NCI-H146 (cell line): Measurements from ENCODE around the gene SMAD5.

ENCODE experiments used
- DNase-seq: peaks from one replicate; lab custom pipeline; 2025; lab: John Stamatoyannopoulos, UW

SMAD5 gene

DNA sequence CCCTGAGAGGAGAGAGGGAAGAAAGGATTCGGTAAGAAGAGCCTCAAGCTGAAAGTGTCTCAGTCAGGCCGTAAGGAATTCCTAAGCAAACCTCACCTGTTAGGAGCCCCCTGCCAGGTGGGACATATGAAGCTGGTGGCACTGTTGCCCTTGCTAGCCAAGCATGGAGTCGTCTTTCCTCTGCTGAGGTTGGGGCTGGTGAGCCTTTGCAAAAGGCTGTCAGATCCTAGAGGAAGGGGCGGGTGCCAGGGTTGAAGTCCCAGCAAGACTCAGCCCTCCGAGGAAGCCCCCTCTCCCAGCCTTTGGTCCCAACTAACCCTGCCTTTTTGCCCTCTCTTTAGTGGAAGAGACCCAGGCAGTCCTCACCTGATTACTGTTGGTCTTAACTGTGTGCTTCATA lies 65.8 kb downstream of the SMAD5 start:
- no peak for DNase-seq

DNA sequence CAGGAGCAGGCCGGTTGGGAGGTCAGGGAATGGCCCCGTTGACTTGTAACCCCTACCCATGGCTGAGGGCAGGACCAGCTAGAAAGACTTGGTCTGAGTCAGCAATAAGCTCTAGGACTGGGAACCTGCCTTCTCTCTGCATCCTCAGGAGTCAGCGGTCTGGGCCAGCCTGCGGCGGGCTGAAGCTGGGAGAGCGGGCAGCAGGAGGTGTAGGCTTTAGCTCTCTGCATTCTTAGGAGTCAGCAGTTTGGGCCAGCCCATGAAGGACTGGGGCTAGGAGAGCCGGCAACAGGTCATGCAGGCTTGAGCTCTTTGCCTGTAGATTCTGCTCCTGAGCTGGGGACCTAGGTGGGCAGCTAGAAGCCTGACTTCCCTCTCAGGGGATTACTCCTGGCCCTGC lies 66.8 kb downstream of the SMAD5 start:
- no peak for DNase-seq

DNA sequence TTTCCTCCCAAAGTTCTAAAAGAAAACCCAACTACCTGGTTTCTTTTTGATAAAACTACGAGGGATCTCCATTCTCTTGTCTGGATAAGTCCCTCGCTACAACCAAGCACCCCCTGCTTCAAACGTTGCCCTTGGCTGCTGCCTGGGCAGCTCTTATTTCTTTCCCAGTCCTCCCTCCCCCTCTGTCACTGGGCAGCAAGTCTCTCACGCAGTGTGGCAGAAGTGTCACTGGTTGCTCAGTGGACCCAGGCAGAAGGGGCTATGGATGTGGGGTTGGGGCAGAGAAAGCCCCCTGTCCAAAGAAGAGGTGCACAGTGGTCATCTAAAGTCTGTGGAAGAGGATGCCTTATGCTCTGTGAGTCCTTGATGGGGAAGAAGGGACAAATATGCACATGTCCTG lies 67.5 kb downstream of the SMAD5 start:
- no peak for DNase-seq

DNA sequence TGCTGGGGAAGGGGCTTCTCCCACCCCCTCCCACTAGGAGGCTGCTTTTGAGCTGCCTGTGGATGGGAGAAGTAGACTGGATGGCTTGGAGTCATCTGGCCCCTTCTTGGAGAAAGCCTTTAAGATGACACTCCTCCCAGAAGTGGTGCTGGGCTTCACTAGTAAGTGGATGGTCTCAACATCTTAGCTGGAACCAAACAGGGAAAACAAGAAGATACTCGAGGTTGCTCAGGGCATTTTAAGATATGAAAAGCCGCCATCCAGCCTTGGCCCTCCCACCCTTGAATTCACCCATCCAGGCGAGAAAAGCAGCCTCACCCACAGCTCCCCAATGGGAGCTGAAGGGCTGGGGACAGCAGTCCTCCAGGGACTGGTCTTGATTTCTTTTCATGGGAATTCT lies 68.1 kb downstream of the SMAD5 start:
- no peak for DNase-seq

DNA sequence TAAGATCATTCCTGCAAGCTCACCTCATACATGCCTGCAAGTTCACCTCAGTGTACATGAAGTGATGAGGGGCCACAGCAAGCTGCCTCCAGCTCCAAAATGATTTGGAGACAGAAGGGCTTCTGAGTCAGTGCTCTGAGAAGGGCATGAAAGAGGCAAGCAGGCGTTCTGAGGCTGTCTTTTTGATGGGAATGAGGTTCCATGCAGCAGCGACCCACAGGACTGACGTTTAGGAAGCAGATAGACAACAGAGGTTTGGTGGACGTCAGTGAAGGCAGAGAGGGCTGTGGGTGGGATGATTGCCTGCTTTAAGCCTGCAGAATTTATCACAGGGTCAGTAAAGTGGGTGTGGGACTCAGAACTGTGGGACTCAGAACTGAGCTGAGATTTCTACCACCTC lies 69.2 kb downstream of the SMAD5 start:
- no peak for DNase-seq

DNA sequence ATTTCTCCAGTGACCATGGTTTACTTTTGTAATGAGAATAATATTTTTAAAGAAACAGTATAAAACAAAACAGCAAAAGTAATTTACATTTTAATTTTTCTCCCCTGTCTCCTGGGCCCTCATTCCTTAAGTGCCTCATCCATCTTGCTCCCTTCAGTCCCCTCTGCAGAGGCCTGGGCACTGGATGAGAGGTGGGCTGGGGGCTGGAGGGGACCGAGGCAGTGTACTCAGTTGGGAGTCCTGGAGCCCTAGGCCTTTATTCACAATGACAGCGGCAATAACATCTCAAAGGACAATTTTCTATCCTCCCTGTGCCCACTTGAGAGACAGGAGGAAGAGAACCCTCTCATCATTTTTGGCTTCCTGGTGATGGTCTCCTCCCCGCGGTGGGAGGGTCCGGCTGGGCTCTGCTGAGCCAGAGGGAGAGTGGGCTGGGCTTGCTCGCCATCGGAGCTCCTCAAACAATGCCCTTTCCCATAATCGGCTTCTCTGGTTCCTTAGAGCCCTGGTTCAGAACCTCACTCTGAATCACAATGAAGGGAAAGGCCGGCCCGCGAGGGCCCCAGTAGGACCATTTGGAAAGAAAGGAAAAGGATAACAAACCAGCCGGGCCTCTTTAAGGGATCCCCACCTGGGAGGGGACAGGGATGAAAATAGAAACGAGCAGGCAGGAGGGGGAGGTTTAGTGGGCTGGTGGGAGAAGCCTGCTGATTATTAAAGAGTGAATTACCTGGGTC lies 70.0 kb downstream of the SMAD5 start:
- DNase-seq = peak; percentile 4

DNA sequence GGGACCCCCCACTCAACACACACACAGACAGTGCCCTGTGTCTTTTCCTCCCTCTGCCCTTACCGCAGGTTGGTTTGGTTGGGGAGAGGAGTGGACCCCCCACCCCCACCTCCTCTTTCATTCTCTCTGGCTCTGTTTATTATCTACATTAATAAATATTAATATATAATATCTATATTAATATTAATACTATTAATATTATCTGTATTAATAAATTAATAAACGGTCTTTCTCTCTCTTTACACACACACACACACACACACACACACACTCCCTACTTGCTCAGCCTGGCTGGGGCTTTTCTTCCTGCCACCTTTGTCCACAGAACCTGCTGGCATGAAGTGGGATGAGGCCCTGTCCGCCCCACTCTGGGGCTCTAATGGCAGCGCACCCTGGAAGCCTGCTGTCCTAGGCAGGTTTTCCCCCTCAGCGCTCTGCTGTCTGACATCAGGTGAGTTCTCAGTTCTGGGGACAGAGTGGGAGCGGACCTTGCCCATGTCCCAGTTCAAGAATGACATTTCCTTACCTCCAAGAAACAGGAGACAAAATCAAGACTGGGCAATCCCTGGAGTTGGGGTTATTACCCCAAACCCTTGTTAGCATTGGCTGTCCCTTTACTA lies 70.8 kb downstream of the SMAD5 start:
- DNase-seq = no peak

DNA sequence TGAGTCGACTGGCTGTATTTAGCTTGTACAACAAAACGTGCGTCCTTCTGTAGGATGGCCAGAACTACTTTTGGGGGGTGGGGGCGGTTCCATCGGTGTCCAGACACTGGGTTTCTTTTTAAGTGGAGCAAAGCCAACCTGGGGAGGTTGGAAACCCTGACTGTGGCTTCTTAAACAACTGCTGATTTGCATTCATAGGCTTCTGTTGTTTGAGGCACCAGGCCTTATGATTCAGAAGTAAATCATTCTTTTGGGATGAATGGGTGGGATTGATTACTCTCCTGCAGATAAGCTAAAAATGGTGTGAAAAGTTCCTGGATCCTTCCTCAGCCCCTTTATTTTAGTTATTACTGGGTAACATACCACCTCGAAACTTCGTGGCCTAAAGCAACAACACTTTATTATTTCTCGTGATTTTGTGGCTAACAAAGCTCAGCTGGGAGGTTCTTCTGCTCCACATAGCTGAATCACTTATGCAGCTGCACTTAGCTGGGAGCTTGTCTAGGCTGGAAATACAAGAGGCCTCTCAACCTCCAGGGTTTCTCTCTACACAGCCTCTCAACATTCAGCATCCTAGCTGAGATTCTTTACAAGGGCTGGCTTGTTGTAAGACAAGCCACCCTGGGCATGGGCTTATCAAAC lies 72.5 kb downstream of the SMAD5 start:
- no peak for DNase-seq

DNA sequence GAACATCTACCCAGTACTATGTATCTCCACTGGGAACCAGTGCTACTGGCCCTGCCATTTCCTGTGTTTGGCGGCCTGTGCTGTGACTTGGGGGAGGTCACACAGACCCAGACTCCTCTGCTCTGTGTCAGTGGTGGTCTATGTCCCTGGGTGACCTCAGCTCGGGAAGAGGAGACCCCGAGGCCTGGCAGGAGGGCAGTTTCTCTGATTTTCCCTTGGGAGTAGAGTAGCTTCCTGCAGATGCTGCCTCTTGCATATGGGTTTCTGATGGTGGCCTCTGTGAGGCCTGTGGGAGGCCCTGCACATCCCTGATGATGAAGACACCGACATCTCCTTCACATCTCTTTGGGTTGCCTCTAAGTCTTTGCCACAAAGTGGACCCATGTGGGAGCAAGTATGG lies 73.3 kb downstream of the SMAD5 start:
- DNase-seq = no peak

DNA sequence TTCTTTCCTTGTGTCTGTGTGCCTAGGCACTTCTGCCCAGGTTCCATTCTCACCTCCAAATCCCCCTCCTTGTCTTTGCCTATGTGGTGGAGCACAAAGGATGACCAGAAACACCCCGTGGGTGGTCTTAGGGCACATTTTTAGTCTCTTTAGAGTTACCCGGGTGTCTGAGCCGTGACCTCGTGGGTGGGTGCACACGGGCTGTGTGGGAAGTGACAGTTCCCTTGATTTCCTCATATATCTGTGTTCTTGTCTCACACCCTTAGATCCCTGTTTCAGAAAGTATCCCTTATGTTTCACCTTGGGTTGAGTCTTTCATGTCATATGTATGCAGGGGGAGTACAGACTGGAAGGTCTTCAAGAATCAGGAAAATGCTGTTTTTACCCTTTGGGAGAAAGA lies 73.7 kb downstream of the SMAD5 start:
- DNase-seq = no peak

DNA sequence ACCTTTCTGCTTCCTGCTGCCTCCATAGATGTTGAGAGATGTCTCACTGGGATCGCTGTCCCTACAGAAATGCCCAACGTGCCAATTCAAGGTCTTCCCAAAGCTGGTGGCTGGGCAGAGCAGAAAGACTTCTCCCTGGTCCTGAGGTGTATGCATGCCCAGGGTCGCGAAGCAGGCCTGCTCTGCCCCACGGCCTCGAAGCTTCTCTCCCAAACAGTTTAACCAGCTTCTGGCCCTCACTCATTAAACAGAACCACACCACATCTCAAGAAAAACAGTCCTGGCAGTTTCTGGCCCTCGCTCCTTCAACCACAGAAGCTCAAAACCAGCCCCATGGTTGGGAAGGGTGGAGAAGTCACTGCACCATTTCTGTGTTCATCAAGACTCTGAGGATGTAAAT lies 75.0 kb downstream of the SMAD5 start:
- DNase-seq = no peak

DNA sequence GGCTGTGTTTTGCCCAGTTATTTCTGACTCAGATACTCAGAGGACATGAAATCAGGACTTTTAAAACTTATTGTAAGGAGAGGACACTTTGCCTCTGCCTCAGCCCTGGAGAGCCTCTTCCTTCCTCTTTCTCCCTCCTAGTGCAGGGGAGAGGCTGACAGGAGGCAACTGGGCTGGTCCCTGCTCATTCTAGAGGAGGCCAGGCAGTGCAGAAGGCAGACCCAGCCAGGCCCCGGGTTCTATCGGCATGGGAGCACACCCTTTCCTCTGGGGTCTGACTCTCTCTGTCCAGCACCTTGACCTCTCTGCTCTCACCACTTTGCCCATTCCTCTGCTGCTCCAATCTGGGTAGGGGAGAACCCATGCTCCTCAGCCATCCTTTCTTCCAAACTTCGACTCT lies 76.3 kb downstream of the SMAD5 start:
- no peak for DNase-seq

DNA sequence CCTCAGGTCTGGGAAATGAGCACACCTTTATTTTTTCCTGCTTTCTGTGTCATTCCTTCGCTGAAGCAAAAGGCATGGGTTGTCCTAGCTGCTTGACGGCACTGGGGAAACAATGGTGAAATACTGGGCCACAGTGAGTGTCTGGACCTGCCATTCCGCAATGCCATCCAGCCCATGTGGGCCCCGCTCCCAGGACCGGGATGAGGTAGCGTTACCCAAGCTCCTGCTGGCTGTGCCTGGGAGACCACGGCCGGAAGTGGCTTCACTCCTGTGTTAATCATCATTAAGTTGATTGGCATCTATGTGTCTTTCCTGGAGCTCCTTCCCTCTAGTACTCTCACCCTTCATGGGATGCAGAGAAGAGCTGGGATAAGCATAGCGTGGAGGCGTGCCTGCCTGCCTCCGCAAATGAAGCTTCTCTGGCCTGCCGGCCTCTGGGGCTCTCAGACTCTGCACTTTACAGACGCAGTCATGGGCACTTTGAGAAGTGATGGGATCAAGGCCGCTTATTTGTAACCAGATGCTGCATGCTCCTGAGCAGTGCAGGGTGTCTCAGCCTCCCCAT lies 76.8 kb downstream of the SMAD5 start:
- no peak for DNase-seq

DNA sequence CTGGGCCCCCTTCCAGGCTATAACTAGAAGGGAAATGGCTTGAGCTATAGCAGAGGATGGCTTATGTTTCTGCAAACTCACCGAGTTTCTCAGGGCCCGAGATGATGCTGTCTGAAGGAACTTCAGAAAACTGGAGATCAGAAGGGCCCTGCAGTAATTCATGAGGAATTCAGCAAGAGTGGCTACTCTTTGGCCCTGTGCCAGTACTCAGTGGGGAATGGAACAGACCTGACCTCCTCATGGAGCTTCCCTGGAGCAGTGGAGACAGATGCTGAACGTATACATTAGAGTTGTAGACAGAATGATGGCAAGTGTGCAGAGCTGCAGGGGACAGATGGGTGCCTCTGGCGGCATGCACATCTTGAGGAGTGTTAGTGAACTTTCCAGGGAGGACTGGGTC lies 77.6 kb downstream of the SMAD5 start:
- DNase-seq = no peak

DNA sequence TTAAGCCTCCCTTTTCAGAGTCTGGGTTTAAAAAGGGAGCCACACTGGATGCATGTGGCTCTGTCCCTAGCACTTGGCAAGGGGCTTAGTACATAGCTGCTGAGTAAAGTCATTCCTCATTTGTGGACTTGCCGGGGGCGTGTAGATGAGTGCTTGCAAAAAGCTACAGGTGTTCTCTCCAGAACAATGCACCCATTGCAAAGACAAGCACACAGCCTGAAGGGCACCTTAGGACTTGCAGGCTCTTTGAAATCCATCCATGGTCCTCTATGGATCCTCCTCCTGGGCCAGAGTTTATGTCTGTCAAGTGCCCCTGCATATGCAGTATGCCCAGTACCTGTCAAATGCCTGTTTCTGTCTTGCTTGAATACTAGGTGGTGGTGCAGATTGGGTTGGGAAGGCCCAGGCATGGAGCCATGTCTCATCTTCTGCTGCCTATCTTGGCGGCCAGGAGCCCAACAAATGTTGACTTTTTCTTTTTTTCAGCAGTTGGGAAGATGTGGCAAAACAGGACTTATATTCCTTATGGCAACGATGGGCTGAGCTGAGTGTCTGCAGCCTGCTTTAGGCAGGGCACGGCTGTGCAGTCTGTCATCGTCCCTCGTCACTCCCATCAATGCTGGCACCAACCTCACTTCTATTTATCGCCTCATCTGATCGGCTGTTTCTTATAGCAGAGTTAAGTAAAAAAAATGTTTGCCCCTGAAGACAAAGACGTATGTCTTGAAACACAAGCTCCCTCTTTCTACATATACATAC lies 78.8 kb downstream of the SMAD5 start:
- DNase-seq = no peak

DNA sequence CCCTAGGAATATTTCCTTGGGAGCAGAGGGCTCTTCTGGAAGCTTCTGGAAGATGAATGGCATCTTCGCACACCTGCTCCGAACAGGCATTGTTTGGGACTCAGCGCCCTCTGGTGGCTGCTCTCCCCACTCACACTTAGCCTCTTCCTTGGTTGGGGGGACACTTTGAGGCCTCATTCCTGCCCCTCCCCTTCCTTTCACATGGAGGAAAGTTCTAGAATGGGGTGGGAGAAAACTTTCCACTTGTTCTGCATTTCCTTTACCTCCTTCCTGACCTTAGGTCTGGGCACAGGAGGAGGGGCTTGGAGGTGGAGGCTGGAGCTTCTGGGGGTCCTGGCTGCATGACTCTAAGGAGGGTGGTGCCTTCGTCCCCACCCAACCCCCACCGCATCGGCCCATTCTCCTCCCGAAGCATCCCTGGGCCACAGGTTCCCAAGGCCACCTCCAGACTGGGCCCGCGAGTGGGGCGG lies 79.6 kb downstream of the SMAD5 start:
- peak; percentile 18 for DNase-seq

DNA sequence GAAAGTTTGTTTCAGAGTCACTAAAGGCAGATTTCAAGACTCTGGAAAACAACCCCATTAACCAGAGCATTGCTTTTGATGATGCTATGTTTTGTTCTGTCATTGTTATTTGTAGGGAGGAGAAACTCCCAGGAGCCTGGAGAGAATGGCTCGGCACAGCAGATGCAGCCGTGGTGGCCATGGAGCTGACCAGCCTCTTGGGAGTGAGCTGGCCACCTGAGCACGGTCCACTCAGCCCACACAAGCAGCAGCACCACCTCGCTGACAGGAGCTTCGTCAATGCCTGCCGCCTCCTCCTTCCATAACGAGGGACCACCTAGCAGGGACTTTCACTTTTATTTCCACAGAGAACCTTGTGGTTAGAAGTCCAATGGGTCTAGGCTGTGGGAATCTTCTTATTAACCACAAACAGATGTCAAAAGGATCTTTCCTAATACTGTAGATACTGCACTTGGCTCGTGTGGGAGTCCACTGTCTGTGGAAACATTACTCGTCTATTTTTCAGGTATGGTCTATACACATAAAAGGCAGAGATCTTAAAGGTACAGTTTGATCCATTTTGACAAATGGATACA lies 81.4 kb downstream of the SMAD5 start:
- no peak for DNase-seq

DNA sequence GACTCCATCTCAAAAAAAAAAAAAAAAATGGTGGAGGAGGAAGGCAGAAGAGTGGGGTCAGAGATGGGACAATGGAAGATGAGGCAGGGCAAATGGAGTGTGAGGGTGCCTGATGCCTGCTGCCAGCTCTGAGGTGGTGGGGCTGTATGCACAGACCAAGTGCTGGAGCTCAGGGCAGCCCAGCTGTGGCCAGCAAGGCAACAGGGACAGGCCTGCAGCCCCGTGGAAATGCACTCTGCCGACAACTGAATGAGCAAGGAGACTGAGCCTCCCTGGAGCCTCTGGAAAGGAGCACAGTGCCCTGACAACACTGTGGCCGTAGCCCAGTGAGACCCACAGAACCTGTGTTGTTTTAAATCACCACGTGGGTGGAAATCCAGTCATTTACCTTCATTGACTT lies 83.2 kb downstream of the SMAD5 start:
- no peak for DNase-seq

DNA sequence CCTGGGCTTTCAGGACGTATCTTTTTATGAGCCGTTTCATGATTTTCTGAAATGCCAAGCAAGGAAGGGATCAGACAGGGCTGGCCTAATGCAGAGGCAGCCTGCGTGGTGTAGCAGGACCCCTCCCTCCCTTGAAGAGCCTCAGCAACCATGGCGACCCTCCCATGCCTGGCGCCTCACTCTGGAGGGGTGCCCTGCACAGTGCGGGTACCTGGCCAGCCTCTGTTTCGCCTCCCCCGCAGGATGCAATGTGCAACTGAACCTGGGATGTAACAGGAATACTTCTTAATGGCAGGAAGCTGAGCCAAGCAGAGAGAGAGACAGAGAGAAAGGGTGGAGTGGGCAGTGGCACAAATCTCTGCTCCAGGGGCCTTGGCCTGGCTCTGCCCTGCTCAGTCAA lies 83.6 kb downstream of the SMAD5 start:
- DNase-seq = no peak

DNA sequence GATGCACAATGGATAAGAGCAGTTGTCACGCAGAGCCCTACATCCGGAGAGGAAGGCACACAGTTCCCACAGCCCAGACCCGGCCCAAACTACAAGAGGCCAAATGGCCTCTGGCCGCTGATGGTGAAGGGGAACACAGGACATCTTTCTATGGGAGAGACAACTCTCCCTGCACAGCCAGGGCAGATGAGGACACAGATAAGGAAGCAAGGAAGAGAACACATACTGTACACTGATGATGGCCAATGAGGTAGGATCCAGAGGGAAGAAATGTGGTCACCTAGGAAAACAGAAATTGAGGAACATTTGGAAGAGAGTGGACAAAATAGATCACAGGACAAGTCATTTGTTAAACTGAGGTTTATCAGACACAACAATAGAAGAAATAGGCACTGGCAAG lies 88.7 kb downstream of the SMAD5 start:
- DNase-seq = no peak

DNA sequence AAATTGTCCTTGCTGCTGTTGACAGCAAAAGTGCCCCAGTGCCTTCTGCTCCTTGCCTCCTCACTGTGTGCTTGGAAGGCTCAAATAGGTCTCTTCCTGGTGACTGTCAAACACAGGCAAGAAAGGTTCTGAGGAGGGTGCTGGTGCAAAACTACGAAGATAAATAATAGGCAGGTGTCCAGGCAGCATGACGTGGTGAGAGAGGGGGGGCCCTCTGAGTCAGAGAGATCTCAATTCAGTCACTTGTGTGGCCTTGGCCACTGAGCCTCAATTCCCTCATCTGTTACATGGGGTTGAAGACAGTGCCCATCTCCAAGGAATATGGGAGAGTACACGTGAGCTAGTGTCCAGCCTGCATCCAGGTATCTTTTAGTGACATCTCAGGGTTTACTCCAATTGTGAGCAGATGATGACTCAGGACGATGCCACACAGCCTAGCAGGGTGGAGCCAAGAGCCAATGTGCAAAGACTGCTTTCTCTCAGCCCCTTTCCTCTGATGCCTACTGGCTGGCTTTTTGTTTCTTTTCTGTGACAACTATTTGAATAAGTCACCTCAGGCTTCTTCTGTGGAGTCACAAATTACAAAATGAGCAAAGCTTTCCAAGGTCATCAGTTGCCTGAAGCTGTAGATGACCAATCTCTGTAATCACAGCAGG lies 90.1 kb downstream of the SMAD5 start:
- DNase-seq = peak; percentile 23

DNA sequence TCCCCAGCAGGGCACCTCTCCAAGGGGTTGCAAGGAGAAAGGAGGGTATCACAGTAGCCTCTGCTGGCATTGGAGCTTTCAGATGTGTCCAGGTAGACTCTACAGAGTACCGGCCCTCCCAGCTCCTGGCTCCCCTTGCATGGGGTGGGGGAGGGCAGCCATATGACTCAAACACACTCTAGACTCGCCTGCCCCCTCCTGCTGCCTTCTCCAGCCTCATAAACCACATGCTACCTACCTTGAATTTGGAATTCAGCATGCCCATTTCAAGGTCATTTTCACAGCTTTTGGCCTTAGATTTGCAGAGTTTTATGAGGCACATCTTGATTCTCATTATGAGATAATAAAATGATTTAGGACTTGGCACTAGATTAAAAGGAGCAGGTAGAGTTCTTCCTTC lies 93.2 kb downstream of the SMAD5 start:
- no peak for DNase-seq
